MV-4-11 (cell line): Measurements from ENCODE around the gene HTR7.

ENCODE experiments used
- DNase-seq: peaks from one replicate; lab custom pipeline; 2025; lab: John Stamatoyannopoulos, UW

HTR7 gene

DNA sequence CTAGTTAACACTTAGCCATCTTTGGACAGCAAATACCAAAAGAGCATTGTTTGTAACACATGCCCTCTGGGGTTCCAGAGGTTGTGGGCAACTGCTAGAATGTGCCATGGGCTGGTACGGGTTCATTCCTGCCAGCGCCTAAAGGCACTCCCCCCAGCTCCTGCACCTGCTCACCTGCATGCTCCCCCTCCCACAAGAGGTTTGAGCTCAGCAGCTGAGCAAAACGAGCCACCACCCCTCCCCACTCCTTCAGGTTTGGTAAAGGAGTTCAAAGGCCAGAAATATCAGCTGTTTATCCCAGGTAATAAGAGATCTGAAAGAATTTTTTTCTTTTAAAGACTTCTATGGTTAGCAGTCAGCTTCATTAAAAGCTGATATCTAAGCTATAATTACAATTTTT is 53.5 kb downstream of the HTR7 start:
- no peak for DNase-seq

GRCh38 chr10:90801608-90802007 is 56.2 kb downstream of the HTR7 start:
- DNase-seq = no peak

GRCh38 chr10:90800232-90800796 is 57.5 kb downstream of the HTR7 start:
- no peak for DNase-seq

DNA sequence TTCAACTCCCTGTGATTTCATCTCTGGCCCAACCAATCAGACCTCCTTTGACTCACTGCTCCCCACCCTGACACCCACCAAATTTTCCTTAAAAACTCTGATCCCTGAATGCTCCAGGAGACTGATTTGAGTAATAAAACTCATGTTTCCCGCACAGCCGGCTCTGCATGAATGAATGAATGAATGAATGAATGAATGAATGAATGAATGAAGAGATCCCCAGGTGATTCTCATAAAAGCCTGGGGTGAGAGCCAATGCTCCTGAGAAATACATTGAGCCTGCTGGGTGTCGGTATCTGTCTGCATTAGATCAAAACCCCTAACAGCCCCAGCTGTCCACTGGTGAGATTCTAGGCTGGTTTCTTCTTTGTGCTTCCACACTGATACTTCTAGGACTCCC is 58.7 kb downstream of the HTR7 start:
- DNase-seq = no peak

GRCh38 chr10:90798482-90798881 is 59.4 kb downstream of the HTR7 start:
- DNase-seq = no peak

DNA sequence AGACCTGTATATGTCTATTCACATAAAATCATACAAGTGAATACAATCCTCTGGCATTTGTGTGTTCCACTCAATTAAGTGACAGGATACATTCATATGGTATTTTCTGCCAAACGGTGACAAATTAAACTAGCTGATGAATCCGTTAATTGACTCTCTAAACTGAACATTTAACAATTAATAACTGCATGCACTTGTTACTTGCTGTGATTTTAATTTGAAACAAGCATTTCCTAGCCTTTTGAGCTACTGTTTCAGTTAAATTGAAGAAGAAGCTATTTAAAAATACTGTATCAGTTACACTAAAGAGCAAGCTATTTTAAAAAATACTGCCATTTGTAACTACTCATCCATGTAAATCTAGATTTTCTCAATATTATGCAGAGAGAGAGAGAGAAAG is 67.4 kb downstream of the HTR7 start:
- no peak for DNase-seq

- peak; percentile 91 for DNase-seq
These were observed 68.9 kb downstream of the HTR7 start for GRCh38 chr10:90788968-90789367.

DNA sequence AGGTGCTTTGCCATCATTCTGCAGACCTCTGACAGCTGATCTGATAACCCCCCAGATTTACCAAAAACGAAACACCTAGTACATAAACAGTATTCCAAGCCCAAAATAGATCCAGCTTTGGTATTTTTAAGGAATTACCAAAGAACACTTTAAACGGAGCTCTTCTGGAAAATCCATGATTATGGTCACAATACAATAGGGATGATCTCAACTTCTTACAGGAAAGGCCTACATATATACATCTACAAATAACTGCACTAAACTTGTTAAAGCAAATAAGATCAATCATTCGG is 69.7 kb downstream of the HTR7 start:
- no peak for DNase-seq

DNA sequence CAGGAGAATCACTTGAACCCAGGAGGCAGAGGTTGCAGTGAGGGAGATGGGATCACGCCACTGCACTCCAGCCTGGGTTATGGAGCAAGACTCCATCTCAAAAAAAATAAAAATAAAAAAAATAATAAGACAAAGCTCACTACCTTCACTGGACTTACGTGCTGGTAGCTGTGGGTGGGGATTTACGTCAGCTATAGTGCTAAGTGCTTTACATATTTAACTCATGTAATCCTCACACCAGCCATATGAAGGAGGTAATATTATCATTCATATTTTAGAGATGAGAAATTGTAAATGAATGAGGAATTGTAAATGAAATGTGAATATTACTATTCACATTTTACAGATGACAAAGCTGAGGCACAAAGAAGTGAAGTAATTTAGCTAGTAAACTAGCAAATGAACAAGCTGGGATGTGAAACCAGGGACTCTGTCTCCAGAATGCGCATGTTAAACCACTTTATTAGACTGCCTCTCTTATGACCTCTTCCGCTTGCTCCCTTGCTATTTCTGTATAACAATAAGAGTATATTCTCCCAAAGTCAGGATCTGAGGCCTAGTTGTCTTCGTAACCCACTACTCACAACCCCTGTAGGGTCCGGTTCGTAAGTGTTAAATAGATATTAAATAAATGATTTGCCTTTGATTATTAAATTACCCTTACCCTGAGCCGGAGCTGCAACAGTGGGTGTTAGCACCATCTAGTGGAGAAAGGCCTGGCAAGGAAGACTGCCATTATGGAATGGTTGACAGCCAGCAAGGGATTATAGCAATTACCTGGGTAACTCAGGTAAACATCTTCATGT is 70.2 kb downstream of the HTR7 start:
- DNase-seq = peak; percentile 43

DNA sequence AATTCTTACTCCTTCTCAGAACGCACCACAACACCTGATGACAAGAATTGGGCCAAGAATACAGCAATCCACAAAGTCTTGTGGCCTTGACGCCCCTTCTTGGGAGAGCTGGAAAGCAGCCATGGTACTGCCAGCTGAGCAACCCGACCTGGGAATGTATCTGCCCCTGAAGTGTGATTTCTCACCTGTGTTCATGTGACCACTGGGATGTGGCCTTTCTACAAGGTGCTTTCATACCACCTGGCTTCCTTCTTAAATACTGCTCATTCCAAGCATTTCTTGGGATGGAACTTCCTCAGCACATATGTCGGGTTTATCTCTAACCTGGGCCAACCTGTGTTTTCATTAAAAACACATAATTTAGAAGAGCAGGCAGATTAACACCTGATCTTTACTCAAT is 72.1 kb downstream of the HTR7 start:
- DNase-seq = no peak

- no peak for DNase-seq
These were observed 73.1 kb downstream of the HTR7 start for GRCh38 chr10:90784771-90785170.

- no peak for DNase-seq
These were observed 77.4 kb downstream of the HTR7 start for GRCh38 chr10:90780488-90780887.

DNA sequence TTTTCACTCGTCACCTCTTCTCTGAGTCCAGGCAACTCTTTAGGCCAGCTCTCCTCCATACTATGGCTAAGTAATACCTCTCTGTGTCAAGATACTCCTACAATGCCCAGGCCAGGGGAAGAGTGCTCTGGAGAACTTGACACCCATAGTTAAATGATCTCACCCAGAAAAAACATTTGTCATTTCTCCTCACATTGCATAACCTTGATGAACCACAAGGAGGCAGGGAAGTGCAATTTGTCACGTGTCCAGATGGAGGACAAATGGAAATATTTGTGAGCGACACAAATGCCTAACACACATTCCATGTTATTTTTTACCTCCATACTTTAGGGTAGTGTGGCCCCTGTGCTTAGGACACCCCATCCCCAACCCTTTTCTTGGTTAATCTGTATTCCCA is 78.3 kb downstream of the HTR7 start:
- peak; percentile 67 for DNase-seq

- peak; percentile 97 for DNase-seq
These were observed 80.2 kb downstream of the HTR7 start for GRCh38 chr10:90777621-90778020.

DNA sequence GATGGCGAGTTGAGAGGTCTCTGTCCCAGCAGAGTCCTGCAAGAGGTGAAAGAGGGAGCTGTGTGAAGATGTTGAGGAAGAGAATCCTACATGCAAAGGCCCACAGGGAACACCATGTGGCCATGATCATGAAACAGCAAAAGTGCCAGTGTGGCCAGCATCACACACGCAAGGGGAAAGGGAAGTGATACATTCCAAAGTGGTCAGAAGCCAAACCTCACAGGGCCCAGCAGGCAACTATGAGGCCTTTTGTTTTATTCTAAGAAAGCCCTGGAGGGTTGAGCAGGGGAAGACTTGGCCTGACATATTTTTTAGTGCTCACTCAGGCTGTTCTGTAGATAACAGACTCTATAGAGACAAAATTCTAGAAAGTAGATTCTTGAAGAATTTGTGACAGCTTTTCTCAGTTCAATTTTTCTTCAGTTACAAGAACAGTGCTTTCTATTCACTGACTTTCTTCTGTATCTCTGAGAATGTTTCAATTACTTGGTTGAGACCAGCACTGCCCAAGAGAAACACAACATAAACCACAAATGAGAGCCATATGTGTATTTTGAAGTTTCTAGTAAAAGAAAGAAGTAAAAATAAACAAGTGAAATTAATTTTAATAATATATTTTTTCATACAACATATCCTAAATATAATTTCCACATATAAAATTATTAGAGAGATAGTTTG is 82.3 kb downstream of the HTR7 start:
- DNase-seq = peak; percentile 96

GRCh38 chr10:90769946-90770841 is 87.6 kb downstream of the HTR7 start:
- DNase-seq = no peak

GRCh38 chr10:90751107-90751997 is 106.5 kb downstream of the HTR7 start:
- DNase-seq = no peak

- DNase-seq = no peak
These were observed 111.0 kb downstream of the HTR7 start for GRCh38 chr10:90746829-90747228.

DNA sequence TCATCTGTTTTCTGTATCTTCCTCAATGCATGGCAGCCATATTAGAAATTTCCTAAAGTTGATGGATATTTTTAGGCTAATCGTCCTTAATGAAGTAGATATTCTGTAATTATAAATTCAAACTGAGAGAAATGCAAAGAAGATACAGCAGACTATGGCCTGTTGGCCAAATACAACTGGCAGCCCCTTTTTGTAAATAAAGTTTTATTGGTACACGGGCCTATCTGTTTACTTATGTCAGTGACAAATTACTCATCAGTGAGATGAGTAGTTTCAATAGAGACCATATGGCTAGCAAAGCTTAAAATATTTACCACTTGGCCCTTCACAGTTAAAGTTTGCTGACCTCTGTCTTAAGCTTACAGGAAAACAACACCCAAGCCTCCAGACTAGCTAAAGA is 112.3 kb downstream of the HTR7 start:
- no peak for DNase-seq

GRCh38 chr10:90743291-90743690 is 114.5 kb downstream of the HTR7 start:
- DNase-seq = no peak

GRCh38 chr10:90741926-90742565 is 115.8 kb downstream of the HTR7 start:
- DNase-seq = peak; percentile 62
